Sigmoid colon (tissue), 7 donors: ENCODE data around the gene CYTH4. TPM values are rescaled to one million over a fixed set of nuclear protein-coding genes. Genes with fewer than 3 reads are reported as not detected.
A peak's percentile ranks its signal among the peaks of the same experiment; 100 is the strongest.

Source experiments
- DNase-seq: peaks from one replicate; pipeline ENCODE4 v3.0.0-alpha.2; 2019
- H3K27ac ChIP-seq, 4 donors: fragments of 200-600 bp; sonication (generic); one replicate each; pipeline ENCODE4 v1.5.1; 2016 to 2019; ENCODE audit warnings: mild to moderate bottlenecking in 1 of 4
- H3K27me3 ChIP-seq, 3 donors: fragments of 200-600 bp; sonication (generic); one replicate each; pipeline ENCODE4 v1.5.1; 2019; ENCODE audit warnings: mild to moderate bottlenecking in 1 of 3
- H3K36me3 ChIP-seq, 4 donors: fragments of 200-600 bp; sonication (generic); one replicate each; pipeline ENCODE4 v1.5.1; 2016 to 2019
- H3K4me1 ChIP-seq, 4 donors: fragments of 200-600 bp; sonication (generic); one replicate each; pipeline ENCODE4 v1.5.1; 2017 to 2019
- H3K4me3 ChIP-seq, 4 donors: fragments of 200-600 bp; sonication (generic); one replicate each; pipeline ENCODE4 v1.5.1; 2017 to 2019; ENCODE audit warnings: mild to moderate bottlenecking in 2 of 4, moderate library complexity in 1 of 4
- H3K9me3 ChIP-seq, 4 donors: fragments of 200-600 bp in 3 of 4; sonication (generic) in 3 of 4; one replicate each; pipeline versions ENCODE4 v1.5.1 to v1.6.1; 2013 to 2019
- CTCF ChIP-seq, 4 experiments: fragments of 450-650 bp in 3 of 4; fragments of 200-600 bp in 1 of 4; IDR thresholded peaks; one replicate each; pipeline ENCODE4 v1.5.1; 2016 to 2019; ENCODE audit warnings: antibody characterized with exemption in 4 of 4, mild to moderate bottlenecking in 3 of 4, moderate library complexity in 2 of 4
- EP300 ChIP-seq, 4 donors: sonication (generic); formaldehyde crosslinking; IDR thresholded peaks; one replicate each; pipeline ENCODE4 v1.6.1; 2017; ENCODE audit warnings: antibody characterized with exemption in 4 of 4
- POLR2A ChIP-seq, 2 donors: fragments of 450-650 bp; IDR thresholded peaks; one replicate each; pipeline ENCODE4 v1.6.1; 2016; ENCODE audit warnings: antibody characterized with exemption in 2 of 2, mild to moderate bottlenecking in 2 of 2, moderate library complexity in 2 of 2
- POLR2AphosphoS5 ChIP-seq, 4 donors: sonication (generic); formaldehyde crosslinking; IDR thresholded peaks; one replicate each; pipeline ENCODE4 v1.6.1; 2017; ENCODE audit warnings: antibody characterized with exemption in 4 of 4
- WGBS, 2 donors: extraction: QIAGEN DNeasy Blood & Tissue Kit; methylation state at CpG; one replicate each; pipeline ENCODE4 v1.1.7; 2013; 5-methylcytosine and 5-hydroxymethylcytosine counted together
- intact Hi-C: fragments of 100-400 bp; cut with DNase I; formaldehyde crosslinking; loops from one replicate; pipeline ENCODE4 v1.15.1; 2023
- polyA plus RNA-seq, 3 donors: library from polyadenylated mRNA; stranded (reverse); fragments of 200-250 nt; gene quantifications; one replicate each; pipeline ENCODE4 v1.2.3, GENCODE V29; 2013
- total RNA-seq, 4 donors: library from RNA; depleted of rRNA; stranded (reverse); fragments of >200 nt; gene quantifications; one replicate each; pipeline ENCODE4 v1.1.0, GENCODE V29; 2016
- donor health status: healthy with polysubstance abuse.
- donor health status: Bipolar disorder and iron deficiency.
- donor health status: healthy.

Gene CYTH4
- total and polyA plus RNA-seq, 7 donors: 4.2 to 22.0 (median 7.2) TPM

DNA sequence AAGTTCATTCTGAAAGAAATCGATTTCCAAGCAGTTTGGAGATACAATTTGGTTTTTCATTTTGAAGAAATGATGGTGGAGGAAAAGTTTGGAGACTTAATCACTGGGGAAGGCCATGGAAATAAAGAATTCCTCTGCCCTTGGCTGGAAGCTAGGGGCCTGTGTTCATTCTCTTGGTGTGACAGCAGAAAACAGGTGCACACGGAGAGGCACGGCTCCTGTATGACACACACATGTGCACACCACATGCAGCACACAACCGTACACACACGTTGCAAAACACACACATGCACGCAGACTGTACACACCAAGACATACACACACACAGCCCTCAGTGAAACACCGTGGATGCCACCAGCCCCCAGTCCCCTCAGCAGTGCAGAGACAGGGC is 64.2 kb downstream of the CYTH4 start:
- Histone ChIP-seq H3K36me3 (no peaks in the 10 kb centered on the region), H3K9me3 (no peaks in the 10 kb centered on the region), H3K4me3 (no peak overlapping the region), H3K27me3 (peaks cover 0 to 22% (median 4%) of the 10 kb centered on the region in 3 donors), H3K27ac (peak overlapping the region in 1 of 4 donors; percentile 25), H3K4me1 (peaks cover 0 to 13% (median 11%) of the 10 kb centered on the region in 4 donors)
- intact Hi-C loops: no loop called here
- 32 to 61% methylated on average over 7 of the region's 7 CpGs for WGBS, 2 donors
- no peak for DNase-seq
- TF ChIP-seq CTCF (IDR thresholded peaks at IDR 0.05) (no peak), EP300 (IDR thresholded peaks at IDR 0.05) (no peak), POLR2A (IDR thresholded peaks at IDR 0.05) (no peak), POLR2AphosphoS5 (IDR thresholded peaks at IDR 0.05) (no peak)

- H3K27me3 ChIP-seq: peaks cover 0 to 4% (median 0%) of the 10 kb centered on the region in 3 donors
- intact Hi-C loops: no loop called here
- TF ChIP-seq CTCF (IDR thresholded peaks at IDR 0.05) (no peak), POLR2A (IDR thresholded peaks at IDR 0.05) (no peak)
These were observed 66.9 kb downstream of the CYTH4 start for GRCh38 chr22:37349043-37349814.

GRCh38 chr22:37351232-37351631 is 68.9 kb downstream of the CYTH4 start:
- H3K4me1 ChIP-seq: peaks cover 0 to 7% (median 4%) of the 10 kb centered on the region in 4 donors
- WGBS, 2 donors: 54 to 66% methylated on average over 3 of the region's 3 CpGs
- no peak overlapping the region for H3K27ac ChIP-seq
- H3K36me3 ChIP-seq: no peaks in the 10 kb centered on the region
- H3K9me3 ChIP-seq: no peaks in the 10 kb centered on the region
- DNase-seq: no peak
- intact Hi-C loops: no loop called here
- H3K4me3 ChIP-seq: no peak overlapping the region
- TF ChIP-seq POLR2AphosphoS5 (IDR thresholded peaks at IDR 0.05) (no peak), EP300 (IDR thresholded peaks at IDR 0.05) (no peak), CTCF (IDR thresholded peaks at IDR 0.05) (no peak), POLR2A (IDR thresholded peaks at IDR 0.05) (no peak)
- H3K27me3 ChIP-seq: peaks cover 0 to 17% (median 0%) of the 10 kb centered on the region in 3 donors

More at GRCh38 chr22:37349043-37349814, 66.9 kb downstream of the CYTH4 start:
- H3K4me1 ChIP-seq: peaks cover 0 to 13% (median 11%) of the 10 kb centered on the region in 4 donors
- H3K4me3 ChIP-seq: no peak overlapping the region
- H3K9me3 ChIP-seq: no peaks in the 10 kb centered on the region
- no peaks in the 10 kb centered on the region for H3K36me3 ChIP-seq
- DNase-seq: no peak
- 88 to 91% methylated on average over 19 of the region's 19 CpGs for WGBS, 2 donors
- H3K27ac ChIP-seq: no peak overlapping the region

- no peak for DNase-seq
- TF ChIP-seq CTCF (IDR thresholded peaks at IDR 0.05): no peak
- no peak for TF ChIP-seq POLR2AphosphoS5 (IDR thresholded peaks at IDR 0.05)
- no peak for TF ChIP-seq POLR2A (IDR thresholded peaks at IDR 0.05)
- TF ChIP-seq EP300 (IDR thresholded peaks at IDR 0.05): no peak
- Histone ChIP-seq H3K27ac (no peak overlapping the region), H3K4me1 (no peaks in the 10 kb centered on the region), H3K36me3 (no peaks in the 10 kb centered on the region), H3K27me3 (peaks cover 0 to 21% (median 0%) of the 10 kb centered on the region in 3 donors), H3K9me3 (no peaks in the 10 kb centered on the region), H3K4me3 (no peak overlapping the region)
- intact Hi-C loops: no loop called here
- WGBS, 2 donors: 79 to 88% methylated on average over 7 of the region's 7 CpGs
These were observed 70.2 kb downstream of the CYTH4 start for GRCh38 chr22:37352481-37352880.
